Measurements from ENCODE around the gene NOL12. TPM values are rescaled to one million over a fixed set of nuclear protein-coding genes. Genes with fewer than 3 reads are reported as not detected.
A peak's percentile ranks its signal among the peaks of the same experiment; 100 is the strongest.
"Not testable (repeated sequence)": the region's sequence is repeated elsewhere in the genome, so short reads cannot be mapped to it uniquely, and the experiment has no call there.

NOL12 gene
- polyA plus RNA-seq, 4 donors = 16.6 to 20.6 (median 18.9) TPM

GRCh38 chr22:37678372-37678771 lies 7.8 kb upstream of the NOL12 start:
- DNase-seq (ENCODE audit: low read depth in 4 of 4, low spot score in 3 of 4) = no peak

DNA sequence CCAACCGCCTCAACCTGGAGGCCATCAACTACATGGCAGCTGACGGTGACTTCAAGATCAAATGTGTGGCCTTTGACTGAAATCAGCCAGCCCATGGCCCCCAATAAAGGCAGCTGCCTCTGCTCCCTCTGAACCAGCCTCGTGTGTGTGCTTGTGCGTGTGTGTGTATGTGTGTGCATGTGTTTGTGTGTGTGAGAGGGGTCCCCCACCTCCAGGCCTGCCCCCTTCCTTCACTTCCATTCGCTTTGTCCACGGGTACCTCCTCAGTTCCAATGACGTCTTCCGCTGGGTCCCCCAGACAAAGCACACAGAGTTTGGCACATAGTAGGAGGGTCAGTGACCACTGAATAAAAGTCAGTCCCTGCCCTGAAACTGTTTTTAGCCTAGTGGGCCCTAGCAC lies 6.5 kb upstream of the NOL12 start:
- DNase-seq (ENCODE audit: low read depth in 4 of 4, low spot score in 3 of 4) = no peak

- no peak for DNase-seq (ENCODE audit: low read depth in 4 of 4, low spot score in 3 of 4)
These were observed 5.8 kb upstream of the NOL12 start for GRCh38 chr22:37680191-37680851.

DNA sequence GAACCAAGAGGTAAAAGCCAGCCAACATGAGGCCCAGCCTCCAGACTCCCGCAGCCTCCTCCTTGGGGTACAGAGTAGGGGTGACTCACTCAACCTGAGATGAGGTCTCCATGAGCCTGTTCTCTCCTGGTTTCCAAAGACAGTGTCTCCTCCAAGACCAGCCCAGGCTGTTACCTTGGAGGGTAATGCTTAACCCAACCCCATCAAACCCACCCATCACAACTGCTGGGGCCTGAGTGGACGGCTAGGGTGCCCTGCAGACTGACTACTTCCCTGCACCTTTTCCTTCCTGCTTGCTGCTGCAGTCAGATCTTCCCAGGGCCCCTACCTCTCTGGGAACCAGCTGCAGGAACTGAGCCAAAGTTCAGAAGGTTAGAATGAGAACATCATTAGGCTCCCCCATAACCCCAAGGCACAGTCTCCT lies 5.1 kb upstream of the NOL12 start:
- no peak for DNase-seq (ENCODE audit: low read depth in 4 of 4, low spot score in 3 of 4)

GRCh38 chr22:37681556-37682049 lies 4.5 kb upstream of the NOL12 start:
- no peak for DNase-seq (ENCODE audit: low read depth in 4 of 4, low spot score in 3 of 4)

DNA sequence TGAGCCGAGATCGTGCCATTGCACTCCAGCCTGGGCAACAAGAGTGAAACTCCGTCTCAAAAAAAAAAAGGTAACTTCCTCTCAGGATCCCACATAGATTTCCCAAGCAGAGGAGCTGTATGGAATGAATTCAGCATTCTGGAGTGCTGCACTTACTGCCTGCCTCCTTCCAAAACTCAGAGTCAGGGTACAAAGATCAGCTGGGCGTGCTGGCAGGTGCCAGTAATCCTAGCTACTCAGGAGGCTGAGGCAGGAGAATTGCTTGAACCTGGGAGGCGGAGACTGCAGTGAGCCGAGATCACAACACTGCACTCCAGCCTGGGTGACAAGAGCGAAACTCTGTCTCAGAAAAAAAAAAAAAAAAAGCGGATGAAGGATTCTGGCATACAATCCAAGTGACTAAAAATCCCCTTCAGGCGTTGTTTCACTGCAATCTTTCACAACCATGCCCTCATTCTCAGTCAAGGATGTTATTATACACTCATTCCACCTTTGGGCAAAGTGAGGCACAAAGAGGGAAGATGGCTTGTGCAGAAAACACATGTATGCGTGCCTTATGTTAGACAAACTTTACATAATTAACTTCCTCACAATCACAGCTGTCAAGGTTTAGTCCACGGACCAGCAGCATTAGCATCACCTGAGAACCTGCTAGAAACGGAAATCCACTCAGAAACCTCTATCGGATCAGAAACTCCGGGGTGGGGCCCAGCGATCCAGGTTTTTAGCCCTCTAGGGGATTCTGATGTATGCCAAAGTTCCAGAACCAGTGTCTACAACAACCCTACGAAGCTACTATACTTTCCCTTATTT lies 1.1 kb upstream of the NOL12 start:
- DNase-seq (ENCODE audit: low read depth in 4 of 4, low spot score in 3 of 4) = no peak

DNA sequence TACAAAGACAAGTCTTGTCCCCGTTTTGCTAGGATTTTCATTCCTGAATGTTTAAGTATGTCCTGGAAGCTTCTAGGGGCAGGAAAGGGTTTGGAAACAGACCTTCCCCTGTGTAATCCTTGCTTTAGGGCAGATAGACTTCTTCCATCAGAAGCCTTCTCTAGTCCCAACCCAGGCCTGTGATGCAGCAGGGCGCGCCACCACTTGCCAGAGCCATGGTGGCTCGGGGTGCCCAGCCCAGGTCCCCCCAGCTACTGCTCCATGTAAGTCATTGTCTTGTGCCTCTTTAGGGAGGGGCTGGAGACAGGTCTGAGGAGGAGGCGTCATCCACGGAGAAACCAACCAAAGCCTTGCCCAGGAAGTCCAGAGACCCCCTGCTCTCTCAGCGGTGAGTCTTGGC lies 4.3 kb downstream of the NOL12 start:
- no peak for DNase-seq (ENCODE audit: low read depth in 4 of 4, low spot score in 3 of 4)

- no peak for DNase-seq (ENCODE audit: low read depth in 4 of 4, low spot score in 3 of 4)
These were observed 4.9 kb downstream of the NOL12 start for GRCh38 chr22:37690901-37691504.

DNA sequence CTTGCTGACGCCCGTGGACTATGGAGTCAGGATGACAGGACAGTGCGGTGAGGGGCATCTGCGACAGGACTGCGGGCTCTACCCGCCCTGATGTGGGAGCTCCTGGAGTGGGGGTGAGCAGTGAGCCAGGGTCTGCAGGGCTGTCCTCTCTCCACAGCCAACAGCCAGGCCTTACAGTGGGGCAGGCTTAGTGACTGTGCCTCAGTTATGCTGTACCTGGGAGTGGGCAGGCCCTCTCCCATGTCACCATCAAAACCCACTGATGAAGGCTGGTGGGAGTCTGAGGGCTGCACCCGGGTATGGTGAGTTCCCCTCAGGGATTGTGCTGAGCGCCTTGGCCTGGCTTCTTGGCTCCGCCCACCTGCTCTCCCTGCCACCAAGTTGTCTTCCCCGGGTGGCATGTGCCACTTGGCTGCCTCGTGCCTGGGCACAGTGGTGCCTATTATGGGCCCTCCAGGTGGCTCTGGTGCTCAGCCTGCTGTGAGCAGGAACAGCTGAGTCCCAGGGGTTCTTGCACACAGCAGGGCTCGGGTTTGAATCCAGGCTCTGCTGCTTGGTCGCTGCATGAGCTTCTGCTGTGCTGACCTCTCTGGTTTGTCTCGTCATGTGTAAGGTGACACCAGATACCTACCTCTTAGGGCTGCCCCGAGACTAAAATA lies 6.6 kb downstream of the NOL12 start:
- DNase-seq (ENCODE audit: low read depth in 4 of 4, low spot score in 3 of 4) = no peak

DNA sequence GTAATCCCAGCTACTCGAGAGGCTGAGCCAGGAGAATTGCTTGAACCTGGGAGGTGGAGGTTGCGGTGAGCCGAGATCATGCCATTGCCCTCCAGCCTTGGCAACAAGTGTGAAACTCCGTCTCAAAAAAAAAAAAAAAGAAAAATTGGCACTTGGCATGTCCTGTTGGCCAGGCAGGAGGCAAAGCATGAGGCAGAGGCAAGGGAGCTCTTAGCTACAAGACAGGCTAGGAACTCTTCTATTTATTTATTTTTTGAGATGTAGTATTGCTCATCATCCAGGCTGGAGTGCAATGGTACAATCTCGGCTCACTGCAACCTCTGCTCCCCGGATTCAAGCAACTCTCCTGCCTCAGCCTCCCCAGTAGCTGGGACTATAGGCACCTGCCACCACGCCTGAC lies 8.0 kb downstream of the NOL12 start:
- not testable (repeated sequence) for DNase-seq (ENCODE audit: low read depth in 4 of 4, low spot score in 3 of 4)

DNA sequence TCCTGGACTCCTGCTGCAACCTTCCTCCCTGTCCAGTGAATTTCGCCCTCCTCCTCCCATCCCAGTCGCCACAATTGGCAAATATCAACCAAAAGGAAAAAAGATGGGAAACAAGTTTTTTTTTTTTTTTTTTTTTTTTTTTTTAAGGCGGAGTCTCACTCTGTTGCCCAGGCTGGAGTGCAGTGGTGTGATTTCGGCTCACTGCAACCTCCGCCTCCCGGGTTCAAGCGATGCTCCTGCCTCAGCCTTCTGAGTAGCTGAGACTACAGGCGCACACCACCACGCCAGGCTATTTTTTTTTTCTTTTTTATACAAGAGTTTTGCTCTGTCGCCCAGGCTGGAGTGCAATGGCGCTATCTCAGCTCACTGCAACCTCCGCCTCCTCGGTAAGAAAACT lies 10.1 kb downstream of the NOL12 start:
- not testable (repeated sequence) for DNase-seq (ENCODE audit: low read depth in 4 of 4, low spot score in 3 of 4)

DNA sequence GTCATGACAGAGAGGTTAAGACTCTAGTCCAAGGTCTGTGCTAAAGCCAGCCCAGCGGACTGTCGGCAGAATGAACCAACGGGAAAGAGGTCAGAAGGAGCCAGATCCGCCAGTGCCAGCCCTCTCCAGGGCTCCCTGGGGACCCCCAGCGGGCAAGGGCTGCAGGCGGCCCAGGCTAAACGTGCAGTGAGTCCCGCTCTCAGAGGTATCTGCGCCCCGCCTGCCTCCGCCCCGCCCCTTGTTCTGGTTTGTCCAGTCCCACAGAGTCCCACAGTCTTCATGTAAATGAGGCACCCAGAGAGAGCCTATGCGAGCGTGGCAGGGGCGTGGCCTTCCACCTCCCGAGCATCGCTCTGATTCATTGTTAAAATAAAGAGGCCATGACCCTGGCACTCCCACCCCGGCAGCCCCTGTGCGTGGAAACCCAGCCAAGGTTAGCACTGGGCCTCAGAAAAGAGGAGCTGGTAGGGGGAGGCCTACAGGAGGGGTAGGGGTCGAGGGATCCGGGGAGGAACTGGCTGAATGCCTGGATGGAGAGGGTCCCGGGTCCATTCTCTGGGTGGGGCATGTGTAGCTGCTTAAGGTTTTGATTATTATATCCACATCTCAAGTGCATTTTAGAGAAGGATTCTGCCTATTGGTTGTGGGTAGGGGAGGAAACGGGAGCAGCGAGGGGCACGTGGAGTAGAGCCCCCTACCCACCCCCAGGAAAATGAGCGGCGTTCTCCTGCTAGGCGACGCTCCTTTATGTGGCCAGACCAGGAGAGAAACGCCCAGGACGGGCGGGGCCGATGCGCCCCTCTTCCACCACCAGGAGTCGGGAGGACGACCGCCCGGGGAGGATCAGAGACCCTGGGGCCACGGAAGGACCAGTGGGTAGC lies 10.8 kb downstream of the NOL12 start, which contains the start of gene TRIOBP:
Gene TRIOBP (plus strand): TSS at position 392 of the 881 bp plus-strand sequence. CDS start 4,318 bp downstream, outside the sequence.
- peak; percentile 75 to 86 (median 83) for DNase-seq (ENCODE audit: low read depth in 4 of 4, low spot score in 3 of 4)

- DNase-seq (ENCODE audit: low read depth in 4 of 4, low spot score in 3 of 4) = no peak
These were observed 11.3 kb downstream of the NOL12 start for GRCh38 chr22:37697538-37697835.

DNA sequence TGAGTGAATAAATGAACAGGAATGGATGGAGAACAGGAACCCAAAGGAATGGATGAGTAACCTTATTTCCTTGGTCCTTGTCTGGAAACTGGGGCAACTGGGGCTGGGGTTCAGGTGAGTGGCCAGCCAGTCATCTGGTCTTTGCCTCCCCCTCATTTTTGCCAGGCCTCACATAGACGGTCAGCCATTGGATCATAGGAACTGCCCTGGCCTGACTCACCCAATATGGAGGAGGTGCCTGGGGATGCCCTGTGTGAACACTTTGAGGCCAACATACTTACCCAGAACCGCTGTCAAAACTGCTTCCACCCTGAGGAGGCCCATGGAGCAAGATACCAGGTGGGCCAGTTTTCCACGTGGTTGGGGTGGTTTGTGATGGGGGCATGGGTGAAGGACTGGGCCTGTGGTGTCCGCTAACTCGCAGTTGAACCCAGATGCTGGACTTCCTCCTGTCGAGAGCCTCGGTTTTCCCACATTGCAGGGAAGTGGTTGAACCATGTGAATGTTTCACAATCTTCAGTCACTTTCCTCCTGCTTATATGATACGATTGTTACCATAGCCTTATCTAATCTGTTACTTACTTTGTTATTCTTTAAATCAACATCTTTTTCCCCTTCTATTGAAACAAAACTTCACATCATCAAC lies 15.1 kb downstream of the NOL12 start:
- DNase-seq (ENCODE audit: low read depth in 4 of 4, low spot score in 3 of 4) = no peak

- no peak for DNase-seq (ENCODE audit: low read depth in 4 of 4, low spot score in 3 of 4)
These were observed 17.8 kb downstream of the NOL12 start for GRCh38 chr22:37703906-37704305.

GRCh38 chr22:37704645-37705044 lies 18.5 kb downstream of the NOL12 start:
- no peak for DNase-seq (ENCODE audit: low read depth in 4 of 4, low spot score in 3 of 4)

GRCh38 chr22:37705205-37705604 lies 19.1 kb downstream of the NOL12 start:
- no peak for DNase-seq (ENCODE audit: low read depth in 4 of 4, low spot score in 3 of 4)

DNA sequence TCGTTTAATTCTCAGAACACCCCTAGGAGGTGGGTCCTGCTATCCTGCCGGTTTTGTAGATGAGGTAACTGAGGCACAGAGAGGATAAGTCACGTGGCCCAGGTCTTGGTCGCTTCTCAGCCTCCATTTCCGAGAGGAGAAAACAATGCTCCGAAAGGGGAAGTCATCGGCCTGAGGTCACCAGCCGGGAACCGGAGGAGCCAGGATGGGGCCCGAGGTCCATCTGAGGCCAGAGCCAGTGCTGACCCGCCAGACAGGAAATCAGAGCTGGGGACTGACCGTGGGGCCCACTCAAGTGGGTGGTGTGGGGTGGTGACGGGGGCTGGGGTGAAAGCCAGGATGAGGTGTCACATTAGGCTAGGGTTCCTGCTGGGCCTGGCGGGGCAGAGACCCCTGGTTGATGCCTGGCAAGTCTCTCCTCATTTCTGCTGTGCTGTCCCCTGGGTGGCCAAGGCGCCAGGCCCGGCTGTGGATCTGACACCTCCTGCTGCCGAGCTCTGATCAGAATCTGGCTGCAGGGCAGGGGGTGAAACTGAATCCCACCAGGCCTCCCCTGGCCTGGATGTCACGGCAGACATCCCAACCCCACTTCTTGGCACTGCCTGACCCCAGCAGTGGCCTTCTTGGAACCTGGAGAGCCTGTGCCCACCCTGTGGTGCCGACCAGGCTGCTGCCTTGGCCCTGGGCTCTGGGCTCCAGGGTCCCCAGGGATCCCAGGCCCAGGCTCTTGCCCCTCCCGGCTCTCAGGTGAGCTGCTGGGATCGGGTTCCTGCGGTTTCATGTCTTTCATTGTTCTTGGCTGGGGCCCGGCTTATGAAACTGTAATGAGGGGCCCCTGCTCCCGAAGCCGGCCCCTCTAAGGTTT lies 22.7 kb downstream of the NOL12 start:
- DNase-seq (ENCODE audit: low read depth in 4 of 4, low spot score in 3 of 4) = no peak

GRCh38 chr22:37709445-37709765 lies 23.3 kb downstream of the NOL12 start:
- DNase-seq (ENCODE audit: low read depth in 4 of 4, low spot score in 3 of 4) = no peak

Measured in right renal pelvis (tissue), 4 donors.